ENCODE results near the gene NT5DC3.
"Not testable (repeated sequence)": the region's sequence is repeated elsewhere in the genome, so short reads cannot be mapped to it uniquely, and the experiment has no call there.

The NT5DC3 gene

GRCh38 chr12:103819312-103819711, 21.7 kb downstream of the NT5DC3 start:
- Histone ChIP-seq H3K27ac (ENCODE audit: low read depth, low read length) (no peak overlapping the region), H3K4me3 (ENCODE audit: low read depth, low read length) (no peak overlapping the region), H3K9me3 (ENCODE audit: control insufficient read depth, insufficient read depth, low read depth, low read length) (peaks cover 7% of the 10 kb centered on the region), H3K4me1 (ENCODE audit: control insufficient read depth, insufficient read depth, low read length) (no peaks in the 10 kb centered on the region), H3K36me3 (ENCODE audit: control insufficient read depth, insufficient read depth, low read length) (peaks cover 8% of the 10 kb centered on the region; the same call in 1 of the 2 replicates), H3K27me3 (ENCODE audit: control insufficient read depth, insufficient read depth, low read length) (no peaks in the 10 kb centered on the region), H3K9ac (ENCODE audit: low read length) (no peak overlapping the region)

DNA sequence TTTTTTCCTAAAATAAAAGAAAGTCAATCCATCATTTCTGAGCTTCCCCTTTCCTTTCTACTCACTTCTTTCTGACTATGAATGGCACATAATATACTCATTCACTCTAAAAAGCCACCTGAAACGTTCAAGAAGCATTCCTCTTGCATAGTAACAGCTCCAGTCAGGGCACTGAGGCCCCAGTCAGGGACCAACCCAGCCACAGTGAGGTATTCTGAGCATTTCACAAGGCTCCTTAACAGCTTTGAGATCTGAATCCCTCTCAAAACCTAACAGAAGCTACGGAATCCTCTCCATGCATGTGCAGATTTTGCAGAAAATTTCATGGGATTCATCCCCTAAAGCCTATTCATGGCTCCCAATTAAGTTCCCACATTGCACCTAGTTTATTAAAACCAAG, 23.2 kb downstream of the NT5DC3 start:
- Histone ChIP-seq H3K9ac (ENCODE audit: low read length) (no peak overlapping the region), H3K4me3 (ENCODE audit: low read depth, low read length) (no peak overlapping the region), H3K27ac (ENCODE audit: low read depth, low read length) (no peak overlapping the region), H3K4me1 (ENCODE audit: control insufficient read depth, insufficient read depth, low read length) (no peaks in the 10 kb centered on the region), H3K9me3 (ENCODE audit: control insufficient read depth, insufficient read depth, low read depth, low read length) (peaks cover 7% of the 10 kb centered on the region), H3K36me3 (ENCODE audit: control insufficient read depth, insufficient read depth, low read length) (peaks cover 15% of the 10 kb centered on the region; the same call in 1 of the 2 replicates), H3K27me3 (ENCODE audit: control insufficient read depth, insufficient read depth, low read length) (no peaks in the 10 kb centered on the region)

DNA sequence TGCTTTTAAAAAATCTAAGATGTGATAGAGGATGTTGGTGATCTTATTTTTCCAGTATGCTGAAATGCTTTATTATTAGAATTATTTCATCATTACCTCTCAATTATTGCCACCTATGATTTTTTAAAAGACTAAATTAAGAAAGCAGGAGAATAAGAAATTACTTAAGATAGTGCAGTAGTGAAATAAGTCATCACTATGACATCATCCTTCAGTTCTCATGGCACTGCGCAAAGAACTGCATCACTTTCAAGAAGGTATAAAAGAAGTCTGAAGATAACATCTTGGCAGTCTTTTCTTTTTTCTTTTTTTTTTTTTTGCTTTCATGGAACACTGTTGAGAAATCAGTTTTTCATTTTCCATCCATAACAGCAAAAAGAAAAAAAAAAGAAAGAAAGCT, 24.4 kb downstream of the NT5DC3 start:
- Histone ChIP-seq H3K36me3 (ENCODE audit: control insufficient read depth, insufficient read depth, low read length) (peaks cover 16% of the 10 kb centered on the region; the same call in 1 of the 2 replicates), H3K4me1 (ENCODE audit: control insufficient read depth, insufficient read depth, low read length) (no peaks in the 10 kb centered on the region), H3K27me3 (ENCODE audit: control insufficient read depth, insufficient read depth, low read length) (no peaks in the 10 kb centered on the region), H3K9ac (ENCODE audit: low read length) (no peak overlapping the region), H3K4me3 (ENCODE audit: low read depth, low read length) (no peak overlapping the region), H3K27ac (ENCODE audit: low read depth, low read length) (no peak overlapping the region), H3K9me3 (ENCODE audit: control insufficient read depth, insufficient read depth, low read depth, low read length) (peaks cover 7% of the 10 kb centered on the region)

DNA sequence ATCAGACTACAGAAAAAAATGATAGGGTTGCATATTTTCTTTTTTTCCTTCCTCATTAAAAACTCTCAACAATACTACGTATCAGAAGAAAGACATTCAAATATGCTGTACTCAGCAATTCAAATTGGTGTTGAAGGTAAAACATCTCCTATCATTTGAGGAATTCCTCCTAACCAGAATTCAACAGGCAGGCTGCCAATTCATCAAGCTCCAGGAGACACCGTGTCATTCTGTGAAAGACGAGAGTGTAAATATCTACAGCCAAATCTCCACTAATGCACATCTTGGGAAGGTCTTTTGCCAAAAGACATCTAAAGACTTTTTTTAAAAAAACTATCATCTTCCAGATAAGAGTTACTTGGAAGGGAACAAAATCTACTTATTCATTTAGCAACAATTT, 26.6 kb downstream of the NT5DC3 start:
- H3K27ac ChIP-seq (ENCODE audit: low read depth, low read length) = no peak overlapping the region
- no peaks in the 10 kb centered on the region for H3K4me1 ChIP-seq (ENCODE audit: control insufficient read depth, insufficient read depth, low read length)
- H3K4me3 ChIP-seq (ENCODE audit: low read depth, low read length) = no peak overlapping the region
- peaks cover 12% of the 10 kb centered on the region; the same call in 1 of the 2 replicates for H3K36me3 ChIP-seq (ENCODE audit: control insufficient read depth, insufficient read depth, low read length)
- H3K27me3 ChIP-seq (ENCODE audit: control insufficient read depth, insufficient read depth, low read length) = no peaks in the 10 kb centered on the region
- H3K9ac ChIP-seq (ENCODE audit: low read length) = no peak overlapping the region
- H3K9me3 ChIP-seq (ENCODE audit: control insufficient read depth, insufficient read depth, low read depth, low read length) = no peaks in the 10 kb centered on the region

DNA sequence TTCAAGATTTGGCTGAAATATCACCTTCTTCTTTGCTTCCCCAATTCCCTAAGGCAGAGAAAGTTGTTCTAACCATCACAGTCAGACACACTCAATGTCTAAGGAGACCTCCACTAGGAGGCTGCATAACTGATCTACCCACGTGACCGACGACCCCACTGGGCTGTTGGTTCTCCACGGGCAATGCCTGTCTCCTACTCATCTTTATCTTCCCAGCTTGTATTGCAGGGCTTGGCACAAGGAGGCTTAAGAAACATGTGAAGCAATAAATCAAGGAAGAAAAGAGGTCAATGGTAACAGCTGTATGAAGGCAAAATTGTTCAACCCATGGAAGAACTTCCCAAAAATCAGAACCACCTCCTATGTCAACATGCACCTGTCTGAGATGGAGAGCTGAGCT, 27.1 kb downstream of the NT5DC3 start:
- no peaks in the 10 kb centered on the region for H3K27me3 ChIP-seq (ENCODE audit: control insufficient read depth, insufficient read depth, low read length)
- no peaks in the 10 kb centered on the region for H3K9me3 ChIP-seq (ENCODE audit: control insufficient read depth, insufficient read depth, low read depth, low read length)
- H3K9ac ChIP-seq (ENCODE audit: low read length) = no peak overlapping the region
- no peaks in the 10 kb centered on the region for H3K4me1 ChIP-seq (ENCODE audit: control insufficient read depth, insufficient read depth, low read length)
- H3K27ac ChIP-seq (ENCODE audit: low read depth, low read length) = no peak overlapping the region
- H3K36me3 ChIP-seq (ENCODE audit: control insufficient read depth, insufficient read depth, low read length) = peaks cover 14% of the 10 kb centered on the region; the same call in 1 of the 2 replicates
- H3K4me3 ChIP-seq (ENCODE audit: low read depth, low read length) = no peak overlapping the region

- Histone ChIP-seq H3K27ac (ENCODE audit: low read depth, low read length) (no peak overlapping the region), H3K4me3 (ENCODE audit: low read depth, low read length) (no peak overlapping the region), H3K9ac (ENCODE audit: low read length) (no peak overlapping the region), H3K27me3 (ENCODE audit: control insufficient read depth, insufficient read depth, low read length) (no peaks in the 10 kb centered on the region), H3K9me3 (ENCODE audit: control insufficient read depth, insufficient read depth, low read depth, low read length) (no peaks in the 10 kb centered on the region), H3K4me1 (ENCODE audit: control insufficient read depth, insufficient read depth, low read length) (no peaks in the 10 kb centered on the region), H3K36me3 (ENCODE audit: control insufficient read depth, insufficient read depth, low read length) (peaks cover 14% of the 10 kb centered on the region; the same call in 1 of the 2 replicates)
Measured at GRCh38 chr12:103813426-103813825, 27.6 kb downstream of the NT5DC3 start.

DNA sequence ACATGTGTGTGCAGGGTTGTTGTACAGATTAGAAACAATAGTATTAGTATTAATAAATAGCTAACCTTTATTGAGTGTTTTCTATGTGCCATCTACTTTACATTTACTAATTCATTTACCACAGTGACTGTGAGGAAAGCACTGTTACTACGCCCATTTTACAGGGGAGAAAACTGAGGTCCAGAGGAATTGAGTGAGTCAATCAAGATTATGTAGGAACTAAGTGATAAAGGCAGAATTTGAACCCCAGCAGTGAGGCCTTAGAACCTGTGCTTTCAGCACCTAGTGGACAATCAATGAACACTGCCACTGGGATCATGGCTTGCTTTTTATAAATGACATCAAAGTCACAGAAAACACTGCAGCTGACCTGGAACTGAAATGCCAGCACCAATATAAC, 28.2 kb downstream of the NT5DC3 start:
- H3K36me3 ChIP-seq (ENCODE audit: control insufficient read depth, insufficient read depth, low read length) = peaks cover 14% of the 10 kb centered on the region; the same call in 1 of the 2 replicates
- no peak overlapping the region for H3K4me3 ChIP-seq (ENCODE audit: low read depth, low read length)
- no peaks in the 10 kb centered on the region for H3K4me1 ChIP-seq (ENCODE audit: control insufficient read depth, insufficient read depth, low read length)
- no peaks in the 10 kb centered on the region for H3K27me3 ChIP-seq (ENCODE audit: control insufficient read depth, insufficient read depth, low read length)
- H3K9me3 ChIP-seq (ENCODE audit: control insufficient read depth, insufficient read depth, low read depth, low read length) = no peaks in the 10 kb centered on the region
- no peak overlapping the region for H3K27ac ChIP-seq (ENCODE audit: low read depth, low read length)
- no peak overlapping the region for H3K9ac ChIP-seq (ENCODE audit: low read length)

GRCh38 chr12:103811791-103812190, 29.2 kb downstream of the NT5DC3 start:
- H3K9ac ChIP-seq (ENCODE audit: low read length) = no peak overlapping the region
- H3K4me1 ChIP-seq (ENCODE audit: control insufficient read depth, insufficient read depth, low read length) = no peaks in the 10 kb centered on the region
- H3K36me3 ChIP-seq (ENCODE audit: control insufficient read depth, insufficient read depth, low read length) = peaks cover 14% of the 10 kb centered on the region; the same call in 1 of the 2 replicates
- H3K4me3 ChIP-seq (ENCODE audit: low read depth, low read length) = no peak overlapping the region
- no peak overlapping the region for H3K27ac ChIP-seq (ENCODE audit: low read depth, low read length)
- H3K27me3 ChIP-seq (ENCODE audit: control insufficient read depth, insufficient read depth, low read length) = no peaks in the 10 kb centered on the region
- no peaks in the 10 kb centered on the region for H3K9me3 ChIP-seq (ENCODE audit: control insufficient read depth, insufficient read depth, low read depth, low read length)

GRCh38 chr12:103810111-103810510, 30.9 kb downstream of the NT5DC3 start:
- H3K4me3 ChIP-seq (ENCODE audit: low read depth, low read length) = no peak overlapping the region
- no peak overlapping the region for H3K27ac ChIP-seq (ENCODE audit: low read depth, low read length)
- no peak overlapping the region for H3K9ac ChIP-seq (ENCODE audit: low read length)
- no peaks in the 10 kb centered on the region for H3K9me3 ChIP-seq (ENCODE audit: control insufficient read depth, insufficient read depth, low read depth, low read length)
- H3K27me3 ChIP-seq (ENCODE audit: control insufficient read depth, insufficient read depth, low read length) = no peaks in the 10 kb centered on the region
- peaks cover 14% of the 10 kb centered on the region; the same call in 1 of the 2 replicates for H3K36me3 ChIP-seq (ENCODE audit: control insufficient read depth, insufficient read depth, low read length)
- peaks cover 3% of the 10 kb centered on the region; the same call in 1 of the 2 replicates for H3K4me1 ChIP-seq (ENCODE audit: control insufficient read depth, insufficient read depth, low read length)

- H3K4me3 ChIP-seq (ENCODE audit: low read depth, low read length); H3K27ac ChIP-seq (ENCODE audit: low read depth, low read length); H3K9me3 ChIP-seq (ENCODE audit: control insufficient read depth, insufficient read depth, low read depth, low read length); H3K4me1 ChIP-seq (ENCODE audit: control insufficient read depth, insufficient read depth, low read length); H3K27me3 ChIP-seq (ENCODE audit: control insufficient read depth, insufficient read depth, low read length); H3K9ac ChIP-seq (ENCODE audit: low read length): not testable (repeated sequence)
- peaks cover 12% of the 10 kb centered on the region; the same call in 1 of the 2 replicates for H3K36me3 ChIP-seq (ENCODE audit: control insufficient read depth, insufficient read depth, low read length)
Measured at GRCh38 chr12:103809639-103810038, 31.4 kb downstream of the NT5DC3 start.

DNA sequence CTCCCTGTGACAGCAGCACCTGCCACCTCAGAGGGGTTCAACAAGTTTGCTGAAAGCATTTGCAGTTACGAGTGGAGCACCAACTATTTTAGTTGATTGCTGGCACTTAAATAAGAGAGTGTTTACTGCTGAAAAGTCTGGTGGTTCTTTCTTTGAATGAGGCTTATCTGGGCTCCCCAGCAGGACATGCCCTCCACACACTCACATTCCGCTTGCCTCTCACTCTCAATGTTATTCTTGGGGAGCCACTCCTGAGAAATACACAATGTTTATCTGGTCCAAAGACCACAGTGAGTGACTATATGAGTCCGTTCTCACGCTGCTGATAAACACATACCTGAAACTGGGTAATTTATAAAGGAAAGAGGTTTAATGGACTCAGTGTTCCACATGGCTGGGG, 31.9 kb downstream of the NT5DC3 start:
- no peak overlapping the region for H3K4me3 ChIP-seq (ENCODE audit: low read depth, low read length)
- peaks cover 9% of the 10 kb centered on the region for H3K4me1 ChIP-seq (ENCODE audit: control insufficient read depth, insufficient read depth, low read length)
- H3K27me3 ChIP-seq (ENCODE audit: control insufficient read depth, insufficient read depth, low read length) = no peaks in the 10 kb centered on the region
- H3K9me3 ChIP-seq (ENCODE audit: control insufficient read depth, insufficient read depth, low read depth, low read length) = no peaks in the 10 kb centered on the region
- no peak overlapping the region for H3K9ac ChIP-seq (ENCODE audit: low read length)
- H3K27ac ChIP-seq (ENCODE audit: low read depth, low read length) = no peak overlapping the region
- peaks cover 9% of the 10 kb centered on the region; the same call in 1 of the 2 replicates for H3K36me3 ChIP-seq (ENCODE audit: control insufficient read depth, insufficient read depth, low read length)

All from HUES6 (cell line).